SK-N-MC (cell line): Measurements from ENCODE around the gene ATCAY.

Experiments
- DNase-seq: peaks from one replicate; pipeline ENCODE4 v3.0.0-alpha.2; 2011; ENCODE audit warnings: low read depth, low spot score
- H3K27ac ChIP-seq: fragments of 200-600 bp; sonication (generic); 2 replicates; pipeline ENCODE4 v1.5.1; 2016; ENCODE audit warnings: mixed run types
- H3K36me3 ChIP-seq: fragments of 200-600 bp; sonication (generic); 2 replicates; pipeline ENCODE4 v1.6.1; 2017; ENCODE audit warnings: antibody characterized with exemption, low read length, mixed read lengths; ENCODE audit not compliant: insufficient read depth
- H3K4me3 ChIP-seq: fragments of 200-600 bp; sonication (generic); 2 replicates; pipeline ENCODE4 v1.5.1; 2016
- H3K9ac ChIP-seq: fragments of 200-600 bp; sonication (generic); 2 replicates; pipeline ENCODE4 v1.8.0; 2017; ENCODE audit warnings: mixed run types, mixed read lengths; ENCODE audit not compliant: insufficient read length
- H3K9me3 ChIP-seq: fragments of 200-600 bp; sonication (generic); 2 replicates; pipeline ENCODE4 v1.6.1; 2017; ENCODE audit warnings: low read depth, mild to moderate bottlenecking, antibody characterized with exemption, low read length, moderate library complexity, mixed read lengths
- EZH2 ChIP-seq: fragments of 200-600 bp; sonication (generic); IDR thresholded peaks from one replicate; pipeline ENCODE4 v1.6.1; 2017; ENCODE audit warnings: antibody characterized with exemption
- FOXP2 ChIP-seq: optimal IDR thresholded peaks from 2 replicates; pipeline ENCODE3; 2011; ENCODE audit warnings: mild to moderate bottlenecking, moderate library complexity; ENCODE audit not compliant: insufficient read depth; ENCODE audit errors: extremely low read length, control extremely low read depth
- POLR2AphosphoS5 ChIP-seq: IDR thresholded peaks from 2 replicates; pipeline ENCODE4 v1.6.1; 2012; ENCODE audit warnings: mild to moderate bottlenecking, low read depth, low read length, borderline replicate concordance

The ATCAY gene

GRCh38 chr19:3969435-3970312 is 89.2 kb downstream of the ATCAY start:
- Histone ChIP-seq H3K27ac (peak overlapping the region; percentile 92), H3K36me3 (peaks cover 19% of the 10 kb centered on the region; the same call in 1 of the 2 replicates), H3K9me3 (no peaks in the 10 kb centered on the region), H3K4me3 (peak overlapping the region; percentile 93), H3K9ac (peak overlapping the region; percentile 98)
- no peak for DNase-seq
- TF ChIP-seq FOXP2 = no peak
- TF ChIP-seq EZH2 = no peak
- no peak for TF ChIP-seq POLR2AphosphoS5

- Histone ChIP-seq H3K4me3 (peak overlapping the region; percentile 93), H3K27ac (peak overlapping the region; percentile 92), H3K9me3 (no peaks in the 10 kb centered on the region), H3K9ac (peak overlapping the region; percentile 98), H3K36me3 (peaks cover 22% of the 10 kb centered on the region)
- TF ChIP-seq EZH2 (no peak), FOXP2 (no peak), POLR2AphosphoS5 (no peak)
- DNase-seq = no peak
These were observed 89.9 kb downstream of the ATCAY start for GRCh38 chr19:3970313-3970807.

GRCh38 chr19:3970808-3971598 is 90.5 kb downstream of the ATCAY start, which contains the start of gene DAPK3:
Gene DAPK3 (minus strand): TSS chr19:3971099. CDS start chr19:3969735, 1,364 bp downstream.
- peak within 1 kb of the TSS; percentile 92 for H3K27ac ChIP-seq
- TF ChIP-seq EZH2 (no peak), POLR2AphosphoS5 (peak; percentile 70; the same call in 1 of the 2 replicates), FOXP2 (no peak)
- H3K36me3 ChIP-seq = peaks cover 25% of the 10 kb centered on the region
- peak within 1 kb of the TSS; percentile 98 for H3K9ac ChIP-seq
- DNase-seq = no peak
- H3K4me3 ChIP-seq = peak within 1 kb of the TSS; percentile 93
- H3K9me3 ChIP-seq = no peaks in the 10 kb centered on the region

DNA sequence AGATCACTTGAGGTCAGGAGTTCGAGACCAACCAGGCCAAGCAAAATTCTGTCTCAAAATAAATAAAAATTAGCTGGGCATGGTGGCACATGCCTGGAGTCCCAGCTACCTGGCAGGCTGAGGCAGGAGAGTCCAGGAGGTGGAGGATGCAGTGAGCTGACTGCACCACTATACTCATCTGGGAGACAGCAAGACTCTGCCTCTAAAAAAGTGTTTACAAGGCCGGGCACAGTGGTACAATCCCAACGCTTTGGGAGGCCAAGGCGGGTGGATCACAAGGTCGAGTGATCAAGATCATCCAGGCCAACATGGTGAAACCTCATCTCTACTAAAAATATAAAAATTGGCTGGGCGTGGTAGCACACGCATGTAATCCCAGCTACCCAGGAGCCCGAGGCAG is 94.7 kb downstream of the ATCAY start:
- H3K9me3 ChIP-seq = no peaks in the 10 kb centered on the region
- H3K27ac ChIP-seq = no peak overlapping the region
- no peak overlapping the region for H3K4me3 ChIP-seq
- H3K9ac ChIP-seq = no peak overlapping the region
- TF ChIP-seq EZH2 = no peak
- TF ChIP-seq POLR2AphosphoS5 = no peak
- no peak for TF ChIP-seq FOXP2
- H3K36me3 ChIP-seq = peaks cover 49% of the 10 kb centered on the region
- no peak for DNase-seq

DNA sequence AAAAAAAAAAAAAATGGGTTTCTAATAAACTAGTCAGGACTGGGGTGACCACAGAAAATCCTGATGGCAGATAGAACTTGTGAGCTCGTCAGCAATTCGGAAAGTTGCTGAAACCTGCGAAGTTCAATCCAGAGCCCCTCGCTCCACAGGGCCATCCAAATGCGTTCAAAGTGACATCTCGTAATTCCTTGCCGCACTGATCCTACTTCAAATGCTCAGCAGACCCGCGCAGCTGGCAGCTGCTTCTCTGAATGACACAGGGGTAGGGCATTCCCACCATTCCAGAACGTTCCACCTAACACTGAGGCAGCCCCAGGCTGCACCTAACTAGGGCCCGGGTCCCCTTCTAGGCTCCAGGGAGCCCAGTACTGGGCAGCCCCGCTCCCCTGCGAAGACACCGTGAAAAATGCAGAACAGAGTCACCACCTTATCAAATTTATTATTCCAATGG is 95.2 kb downstream of the ATCAY start:
- Histone ChIP-seq H3K27ac (peak overlapping the region; percentile 73; the same call in 1 of the 2 replicates), H3K4me3 (no peak overlapping the region), H3K9me3 (no peaks in the 10 kb centered on the region), H3K36me3 (peaks cover 54% of the 10 kb centered on the region), H3K9ac (no peak overlapping the region)
- DNase-seq = no peak
- TF ChIP-seq POLR2AphosphoS5 = no peak
- no peak for TF ChIP-seq FOXP2
- TF ChIP-seq EZH2 = no peak

- 0 out of 2 replicates have a peak, but pooled peaks have one; percentile 22 for TF ChIP-seq POLR2AphosphoS5
- no peak for TF ChIP-seq FOXP2
- no peaks in the 10 kb centered on the region for H3K9me3 ChIP-seq
- H3K36me3 ChIP-seq = peaks cover 64% of the 10 kb centered on the region
- no peak overlapping the region for H3K9ac ChIP-seq
- no peak overlapping the region for H3K4me3 ChIP-seq
- no peak overlapping the region for H3K27ac ChIP-seq
- no peak for DNase-seq
These were observed 96.2 kb downstream of the ATCAY start for GRCh38 chr19:3976495-3977241.
